Calu3 (cell line): Measurements from ENCODE around the gene CCDC148. TPM values are rescaled to one million over a fixed set of nuclear protein-coding genes. Genes with fewer than 3 reads are reported as not detected.

Source experiments
- BruUV-seq: library from RNA; stranded (reverse); fragments of 400-500 nt; replicated peaks from 2 replicates; lab custom pipeline; 2021; lab: Mats Ljungman, UMichigan
- CTCF ChIA-PET: fragments of 300-600 bp; sonication (Branson Sonifier 250); formaldehyde crosslinking; loops from one replicate; lab custom pipeline; 2022; ENCODE audit warnings: antibody characterized with exemption; lab: Charles Lee
- DNase-seq: peaks from one replicate; pipeline ENCODE4 v3.0.0; 2022
- H3K27ac Mint-ChIP-seq: one replicate; pipeline ENCODE4 v1.8.0; 2022; ENCODE audit warnings: mixed read lengths; ENCODE audit not compliant: unreplicated experiment
- H3K27me3 Mint-ChIP-seq: one replicate; pipeline ENCODE4 v1.8.0; 2022; ENCODE audit warnings: mixed read lengths; ENCODE audit not compliant: unreplicated experiment
- H3K36me3 Mint-ChIP-seq: one replicate; pipeline ENCODE4 v1.8.0; 2022; ENCODE audit warnings: mild to moderate bottlenecking, moderate library complexity, mixed read lengths; ENCODE audit not compliant: insufficient read depth, unreplicated experiment
- H3K4me1 Mint-ChIP-seq: one replicate; pipeline ENCODE4 v1.8.0; 2022; ENCODE audit warnings: mild to moderate bottlenecking, low read depth, mixed read lengths; ENCODE audit not compliant: unreplicated experiment
- H3K4me3 Mint-ChIP-seq: one replicate; pipeline ENCODE4 v1.8.0; 2022; ENCODE audit warnings: mild to moderate bottlenecking, low read depth, moderate library complexity, mixed read lengths; ENCODE audit not compliant: unreplicated experiment
- H3K9me3 Mint-ChIP-seq: one replicate; pipeline ENCODE4 v1.8.0; 2022; ENCODE audit warnings: low read depth, mixed read lengths; ENCODE audit not compliant: unreplicated experiment
- intact Hi-C: fragments of 100-400 bp; cut with micrococcal nuclease; formaldehyde crosslinking; loops from one replicate; pipeline ENCODE4 v1.10.0; 2022; ENCODE audit not compliant: unreplicated experiment
- total RNA-seq: library from RNA; stranded (reverse); gene quantifications from 2 replicates; pipeline ENCODE4 v1.2.3, GENCODE V29; 2022
- TF ChIP-seq, protein P1 (sequence below): fragments of 200-600 bp; IDR thresholded peaks from one replicate; pipeline ENCODE4 v1.8.0; 2022; ENCODE audit warnings: antibody characterized with exemption; ENCODE audit not compliant: unreplicated experiment

CCDC148 gene
- total RNA-seq, 1 experiment from 2014 or later, result 5.1 TPM

DNA sequence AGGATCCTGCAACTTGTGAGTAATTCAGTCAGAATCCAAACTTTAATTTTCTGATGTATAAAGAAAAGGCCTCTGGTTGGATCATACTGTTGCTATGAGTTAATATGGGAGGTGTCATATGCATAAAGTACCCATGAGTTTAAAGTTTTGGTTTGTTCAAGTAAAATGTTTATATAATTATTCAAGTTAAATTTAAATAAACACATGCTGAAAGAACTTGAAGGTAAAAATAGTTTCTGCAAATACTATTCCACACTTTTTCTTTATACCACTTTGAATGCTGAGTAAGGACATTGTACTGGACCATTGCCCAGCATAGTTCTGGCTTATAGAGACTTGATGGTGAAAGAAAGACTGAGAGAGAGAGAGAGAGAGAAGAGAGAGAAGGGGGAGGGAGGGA lies 30.9 kb upstream of the CCDC148 start:
- CTCF ChIA-PET, result interaction anchor here (0.7 kb wide), 1 partner anchor 282 kb away, joined by 3 read pairs; no protein-coding TSS in a partner anchor
- DNase-seq, result no peak
- intact Hi-C loops, result no loop called here
- no peak overlapping the region for H3K27ac Mint-ChIP-seq
- H3K27me3 Mint-ChIP-seq, result no peaks in the 10 kb centered on the region
- TF ChIP-seq, protein P1, sequence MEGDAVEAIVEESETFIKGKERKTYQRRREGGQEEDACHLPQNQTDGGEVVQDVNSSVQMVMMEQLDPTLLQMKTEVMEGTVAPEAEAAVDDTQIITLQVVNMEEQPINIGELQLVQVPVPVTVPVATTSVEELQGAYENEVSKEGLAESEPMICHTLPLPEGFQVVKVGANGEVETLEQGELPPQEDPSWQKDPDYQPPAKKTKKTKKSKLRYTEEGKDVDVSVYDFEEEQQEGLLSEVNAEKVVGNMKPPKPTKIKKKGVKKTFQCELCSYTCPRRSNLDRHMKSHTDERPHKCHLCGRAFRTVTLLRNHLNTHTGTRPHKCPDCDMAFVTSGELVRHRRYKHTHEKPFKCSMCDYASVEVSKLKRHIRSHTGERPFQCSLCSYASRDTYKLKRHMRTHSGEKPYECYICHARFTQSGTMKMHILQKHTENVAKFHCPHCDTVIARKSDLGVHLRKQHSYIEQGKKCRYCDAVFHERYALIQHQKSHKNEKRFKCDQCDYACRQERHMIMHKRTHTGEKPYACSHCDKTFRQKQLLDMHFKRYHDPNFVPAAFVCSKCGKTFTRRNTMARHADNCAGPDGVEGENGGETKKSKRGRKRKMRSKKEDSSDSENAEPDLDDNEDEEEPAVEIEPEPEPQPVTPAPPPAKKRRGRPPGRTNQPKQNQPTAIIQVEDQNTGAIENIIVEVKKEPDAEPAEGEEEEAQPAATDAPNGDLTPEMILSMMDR, result no peak
- peaks cover 45% of the 10 kb centered on the region for H3K4me1 Mint-ChIP-seq
- no TSS peak for BruUV-seq
- H3K4me3 Mint-ChIP-seq, result no peak overlapping the region
- H3K9me3 Mint-ChIP-seq, result no peaks in the 10 kb centered on the region
- peaks cover 8% of the 10 kb centered on the region for H3K36me3 Mint-ChIP-seq

DNA sequence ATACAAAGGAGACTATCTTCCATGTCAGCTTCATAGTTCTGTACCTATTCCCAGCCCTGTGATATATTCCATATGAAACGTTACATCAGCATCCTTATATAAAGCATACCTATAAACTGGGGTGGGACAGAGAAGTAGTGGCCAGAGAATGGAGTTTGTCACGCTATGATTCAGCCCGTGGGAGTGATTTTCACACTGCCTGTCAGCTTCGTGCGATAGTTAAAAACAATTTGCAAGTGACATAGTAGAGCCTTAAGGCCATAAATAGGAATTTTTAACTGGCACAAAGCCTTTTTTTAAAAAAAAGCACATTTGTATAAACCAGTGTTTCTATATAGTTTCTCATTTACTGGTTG lies 30.4 kb upstream of the CCDC148 start:
- Mint-ChIP-seq H3K36me3 (peaks cover 11% of the 10 kb centered on the region), H3K4me3 (no peak overlapping the region), H3K4me1 (peaks cover 45% of the 10 kb centered on the region), H3K27me3 (no peaks in the 10 kb centered on the region), H3K9me3 (no peaks in the 10 kb centered on the region), H3K27ac (no peak overlapping the region)
- BruUV-seq, result no TSS peak
- CTCF ChIA-PET, result no interaction called here
- intact Hi-C loops, result no loop called here
- TF ChIP-seq, protein P1, result no peak
- no peak for DNase-seq

DNA sequence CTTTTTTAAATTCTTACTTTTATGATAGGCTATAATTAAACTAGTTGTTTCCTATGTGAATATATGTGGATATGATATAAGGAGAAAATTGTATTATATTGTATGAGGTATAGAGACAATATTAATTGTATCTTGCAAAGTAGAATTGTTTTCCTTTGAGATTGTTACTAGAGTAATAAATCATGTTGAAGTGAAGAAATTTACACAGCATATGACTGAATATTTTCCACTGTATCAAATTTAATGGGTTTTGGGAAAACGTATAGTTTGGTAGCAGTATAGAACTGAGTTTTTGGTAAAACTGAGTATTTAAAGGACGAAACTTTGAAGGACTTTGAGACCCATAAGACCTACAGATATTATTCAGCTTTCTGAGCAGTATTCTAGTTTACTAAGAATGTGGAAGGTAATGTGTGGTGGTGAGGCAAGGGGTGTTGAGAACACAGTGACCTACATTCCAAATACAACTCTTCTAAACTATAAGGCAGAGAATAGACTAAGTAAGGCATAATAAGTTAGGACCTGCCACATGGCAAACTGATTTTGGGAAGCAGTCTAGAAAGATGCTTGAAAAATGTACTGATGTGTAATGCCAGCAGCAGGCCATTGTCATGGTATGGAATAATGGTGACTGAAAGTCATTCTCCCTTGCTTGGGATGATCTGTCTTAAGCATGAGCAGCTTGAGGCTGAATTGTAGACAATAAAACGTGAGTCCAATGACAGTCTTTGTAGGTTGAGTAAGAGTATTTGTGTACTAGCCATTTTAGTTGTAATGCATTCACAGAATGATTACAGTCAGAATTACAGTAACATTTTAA lies 29.8 kb upstream of the CCDC148 start:
- DNase-seq, result no peak
- Mint-ChIP-seq H3K36me3 (peaks cover 11% of the 10 kb centered on the region), H3K27me3 (no peaks in the 10 kb centered on the region), H3K4me3 (no peak overlapping the region), H3K9me3 (no peaks in the 10 kb centered on the region), H3K4me1 (peaks cover 47% of the 10 kb centered on the region), H3K27ac (no peak overlapping the region)
- CTCF ChIA-PET, result no interaction called here
- BruUV-seq, result no TSS peak
- TF ChIP-seq, protein P1, result no peak
- intact Hi-C loops, result no loop called here

DNA sequence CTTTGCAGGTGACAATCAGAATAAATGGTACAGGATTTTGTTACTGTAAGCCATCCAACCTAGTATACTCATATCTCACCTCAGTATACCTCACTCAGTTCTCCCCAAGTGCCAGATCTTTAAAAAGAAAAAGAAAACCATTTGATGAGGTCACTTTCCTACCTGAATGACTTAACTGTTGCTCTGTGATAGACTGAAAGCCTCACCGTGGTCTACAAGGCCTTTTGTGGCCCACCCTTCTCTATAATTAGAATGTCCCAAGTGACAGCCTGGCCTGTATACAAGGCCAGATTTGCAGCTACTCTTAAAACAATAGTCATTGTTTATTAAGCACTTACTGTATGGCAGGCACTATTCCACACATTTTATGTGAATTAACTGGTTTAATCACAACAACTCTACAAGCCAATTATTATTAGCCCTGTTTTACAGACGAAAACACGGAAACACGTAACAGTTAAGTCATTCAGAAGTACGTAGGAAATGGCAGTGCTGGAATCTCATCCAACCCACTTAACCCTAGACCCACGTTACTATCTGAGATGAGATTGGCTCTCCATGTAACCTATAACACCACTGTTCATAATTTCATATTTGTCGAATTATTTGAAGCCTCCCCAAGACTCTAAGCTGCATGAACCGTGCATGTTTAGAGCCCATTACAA lies 28.5 kb upstream of the CCDC148 start:
- H3K36me3 Mint-ChIP-seq, result peaks cover 11% of the 10 kb centered on the region
- H3K9me3 Mint-ChIP-seq, result no peaks in the 10 kb centered on the region
- intact Hi-C loops, result no loop called here
- no peaks in the 10 kb centered on the region for H3K27me3 Mint-ChIP-seq
- peaks cover 56% of the 10 kb centered on the region for H3K4me1 Mint-ChIP-seq
- H3K4me3 Mint-ChIP-seq, result no peak overlapping the region
- CTCF ChIA-PET, result no interaction called here
- no peak overlapping the region for H3K27ac Mint-ChIP-seq
- no peak for DNase-seq
- no TSS peak for BruUV-seq
- TF ChIP-seq, protein P1, result no peak
